Esophagus (tissue), 2 donors: ENCODE results near the gene MTFMT. TPM values are rescaled to one million over a fixed set of nuclear protein-coding genes. Genes with fewer than 3 reads are reported as not detected.

ENCODE experiments used
- polyA plus RNA-seq, 2 donors: library from polyadenylated mRNA; stranded (reverse); fragments of 200-250 nt; gene quantifications; one replicate each; pipeline ENCODE4 v1.2.3, GENCODE V29; 2013
- donor health status: healthy with polysubstance abuse.
- donor health status: Bipolar disorder and iron deficiency.

Gene MTFMT
- polyA plus RNA-seq, 2 donors, result 3.1 to 6.9 TPM

Other genes with a start within 250 kb of the MTFMT start
- 1 to 10 TPM; 5.0 to 9.2 TPM for gene PIF1, start 204.0 kb downstream of the MTFMT start, polyA plus RNA-seq
- 1 to 10 TPM; 4.8 to 6.6 TPM for gene PLEKHO2, start 187.7 kb downstream of the MTFMT start, polyA plus RNA-seq
- gene ANKDD1A, start 117.7 kb downstream of the MTFMT start, polyA plus RNA-seq, result 1 to 10 TPM; 1.4 to 1.9 TPM
- 10 to 100 TPM; 22.9 to 34.3 TPM for gene SPG21, start 39.7 kb downstream of the MTFMT start, polyA plus RNA-seq
- gene SLC51B, start 15.7 kb upstream of the MTFMT start, polyA plus RNA-seq, result under 1 TPM; 0.08 to 0.12 TPM
- 10 to 100 TPM in 1 of 2 donors, 1 to 10 TPM in 1; 2.6 to 10.9 TPM for gene RASL12, start 38.4 kb upstream of the MTFMT start, polyA plus RNA-seq
- not detected for gene KBTBD13, start 47.1 kb upstream of the MTFMT start, polyA plus RNA-seq
- gene UBAP1L, start 85.6 kb upstream of the MTFMT start, polyA plus RNA-seq, result 1 to 10 TPM in 1 of 2 donors, under 1 TPM in 1; 0.89 to 5.7 TPM
- 10 to 100 TPM; 11.9 to 17.8 TPM for gene PDCD7, start 104.2 kb upstream of the MTFMT start, polyA plus RNA-seq
- 10 to 100 TPM; 17.9 to 23.4 TPM for gene CLPX, start 155.7 kb upstream of the MTFMT start, polyA plus RNA-seq
- gene CILP, start 181.8 kb upstream of the MTFMT start, polyA plus RNA-seq, result 1 to 10 TPM in 1 of 2 donors, under 1 TPM in 1; 0.75 to 1.6 TPM